ENCODE data around the gene CHPF. TPM values are rescaled to one million over a fixed set of nuclear protein-coding genes. Genes with fewer than 3 reads are reported as not detected.

CHPF gene
- total and polyA plus RNA-seq, 4 donors, result 26.5 to 135 (median 58.2) TPM

GRCh38 chr2:219536967-219537366, 6.6 kb downstream of the CHPF start:
- no peak overlapping the region for H3K9ac ChIP-seq (ENCODE audit: low read depth in 1 of 2, low read length in 2 of 2)
- no peak overlapping the region for H3K4me3 ChIP-seq (ENCODE audit: low read depth in 1 of 3, low read length in 3 of 3)
- H3K27ac ChIP-seq (ENCODE audit: low read depth in 1 of 2, low read length in 2 of 2), result no peak overlapping the region
- H3K36me3 ChIP-seq (ENCODE audit: control insufficient read depth in 4 of 4, insufficient read depth in 3 of 4, low read depth in 1 of 4, low read length in 3 of 4), result peaks cover 4 to 24% (median 11%) of the 10 kb centered on the region in 4 donors
- WGBS, result 60% methylated on average over 9 of the region's 9 CpGs
- H3K4me1 ChIP-seq (ENCODE audit: control insufficient read depth in 4 of 4, insufficient read depth in 4 of 4, low read length in 3 of 4), result peaks cover under 1 to 7% (median 5%) of the 10 kb centered on the region in 4 donors
- TF ChIP-seq RAD21 (IDR thresholded peaks at IDR 0.05) (no peak), JUND (IDR thresholded peaks at IDR 0.05) (no peak), SP1 (IDR thresholded peaks at IDR 0.05) (no peak), NR2F2 (IDR thresholded peaks at IDR 0.05) (no peak), HNF4A (conservative IDR thresholded peaks at IDR 0.05) (no peak), MAX (IDR thresholded peaks at IDR 0.05) (no peak), RXRA (IDR thresholded peaks at IDR 0.05) (no peak), REST (IDR thresholded peaks at IDR 0.05) (no peak), GABPA (IDR thresholded peaks at IDR 0.05 in 1 of 2, conservative IDR thresholded peaks at IDR 0.05 in 1 of 2) (no peak), CTCF (IDR thresholded peaks at IDR 0.05; ENCODE audit: low read depth, low read length, missing input control) (no peak), FOXA2 (IDR thresholded peaks at IDR 0.05) (no peak), HNF4G (IDR thresholded peaks at IDR 0.05) (no peak), ATF3 (IDR thresholded peaks at IDR 0.05) (no peak)
- H3K9me3 ChIP-seq (ENCODE audit: control insufficient read depth in 4 of 4, low read length in 3 of 4), result no peaks in the 10 kb centered on the region
- H3K27me3 ChIP-seq (ENCODE audit: control insufficient read depth in 4 of 4, insufficient read depth in 4 of 4, low read length in 3 of 4), result no peaks in the 10 kb centered on the region
- no peak for DNase-seq (ENCODE audit: low spot score)

GRCh38 chr2:219536425-219536824, 7.2 kb downstream of the CHPF start:
- Histone ChIP-seq H3K4me3 (ENCODE audit: low read depth in 1 of 3, low read length in 3 of 3) (no peak overlapping the region), H3K36me3 (ENCODE audit: control insufficient read depth in 4 of 4, insufficient read depth in 3 of 4, low read depth in 1 of 4, low read length in 3 of 4) (peaks cover 4 to 24% (median 11%) of the 10 kb centered on the region in 4 donors), H3K9ac (ENCODE audit: low read depth in 1 of 2, low read length in 2 of 2) (no peak overlapping the region), H3K27me3 (ENCODE audit: control insufficient read depth in 4 of 4, insufficient read depth in 4 of 4, low read length in 3 of 4) (no peaks in the 10 kb centered on the region), H3K9me3 (ENCODE audit: control insufficient read depth in 4 of 4, low read length in 3 of 4) (no peaks in the 10 kb centered on the region), H3K27ac (ENCODE audit: low read depth in 1 of 2, low read length in 2 of 2) (no peak overlapping the region), H3K4me1 (ENCODE audit: control insufficient read depth in 4 of 4, insufficient read depth in 4 of 4, low read length in 3 of 4) (peaks cover 0 to 2% (median under 1%) of the 10 kb centered on the region in 4 donors)
- WGBS, result 76% methylated on average over 16 of the region's 16 CpGs
- no peak for TF ChIP-seq HNF4A (conservative IDR thresholded peaks at IDR 0.05)
- no peak for TF ChIP-seq GABPA (IDR thresholded peaks at IDR 0.05 in 1 of 2, conservative IDR thresholded peaks at IDR 0.05 in 1 of 2)
- TF ChIP-seq TAF1 (conservative IDR thresholded peaks at IDR 0.05), result no peak
- no peak for TF ChIP-seq MAX (IDR thresholded peaks at IDR 0.05)
- no peak for TF ChIP-seq YY1 (IDR thresholded peaks at IDR 0.05)
- TF ChIP-seq HNF4G (IDR thresholded peaks at IDR 0.05), result no peak
- TF ChIP-seq EGR1 (IDR thresholded peaks at IDR 0.05; ENCODE audit: low read depth in 2 of 2), result no peak
- no peak for TF ChIP-seq ATF3 (IDR thresholded peaks at IDR 0.05)
- no peak for TF ChIP-seq RXRA (IDR thresholded peaks at IDR 0.05)
- no peak for DNase-seq (ENCODE audit: low spot score)

Data from liver (tissue), 9 donors.